ENCODE results near the gene DSTYK.
A peak's percentile ranks its signal among the peaks of the same experiment; 100 is the strongest.

Gene DSTYK

GRCh38 chr1:205232945-205233397, 21.5 kb upstream of the DSTYK start:
- ATAC-seq (replicated peaks), result peak in 1 of 2 donors; percentile 10
- H3K27me3 Mint-ChIP-seq, result no peaks in the 10 kb centered on the region
- no peaks in the 10 kb centered on the region for H3K36me3 Mint-ChIP-seq
- H3K9me3 Mint-ChIP-seq, result no peaks in the 10 kb centered on the region
- H3K27ac Mint-ChIP-seq, result peak overlapping the region; percentile 62
- peak overlapping the region in 1 of 2 donors; percentile 33 for H3K4me3 Mint-ChIP-seq
- peaks cover 53 to 60% of the 10 kb centered on the region in 2 donors for H3K4me1 Mint-ChIP-seq
- no peak for DNase-seq

GRCh38 chr1:205232127-205232820, 20.8 kb upstream of the DSTYK start:
- Mint-ChIP-seq H3K36me3 (no peaks in the 10 kb centered on the region), H3K27ac (no peak overlapping the region), H3K27me3 (peaks cover 0 to 2% of the 10 kb centered on the region in 2 donors), H3K4me3 (no peak overlapping the region), H3K9me3 (no peaks in the 10 kb centered on the region), H3K4me1 (peaks cover 48 to 56% of the 10 kb centered on the region in 2 donors)
- DNase-seq (no peak), ATAC-seq (replicated peaks) (no peak)

GRCh38 chr1:205230982-205231381, 19.5 kb upstream of the DSTYK start:
- H3K4me3 Mint-ChIP-seq, result no peak overlapping the region
- DNase-seq, result no peak
- no peaks in the 10 kb centered on the region for H3K36me3 Mint-ChIP-seq
- no peak overlapping the region for H3K27ac Mint-ChIP-seq
- no peaks in the 10 kb centered on the region for H3K9me3 Mint-ChIP-seq
- peaks cover 42 to 49% of the 10 kb centered on the region in 2 donors for H3K4me1 Mint-ChIP-seq
- peaks cover 11 to 15% of the 10 kb centered on the region in 2 donors for H3K27me3 Mint-ChIP-seq
- ATAC-seq (replicated peaks), result no peak

- Mint-ChIP-seq H3K4me1 (peaks cover 39 to 49% of the 10 kb centered on the region in 2 donors), H3K9me3 (no peaks in the 10 kb centered on the region), H3K27me3 (peaks cover 12 to 19% of the 10 kb centered on the region in 2 donors), H3K36me3 (no peaks in the 10 kb centered on the region), H3K4me3 (peak overlapping the region; percentile 82 to 96), H3K27ac (peak overlapping the region; percentile 47)
- DNase-seq, result no peak
- ATAC-seq (replicated peaks), result no peak
Measured at GRCh38 chr1:205229916-205230700, 18.6 kb upstream of the DSTYK start.

- H3K27ac Mint-ChIP-seq, result no peak overlapping the region
- DNase-seq, result peak; percentile 41
- no peaks in the 10 kb centered on the region for H3K9me3 Mint-ChIP-seq
- ATAC-seq (replicated peaks), result peak; percentile 61 to 66
- peaks cover 37 to 49% of the 10 kb centered on the region in 2 donors for H3K4me1 Mint-ChIP-seq
- H3K4me3 Mint-ChIP-seq, result peak overlapping the region; percentile 82 to 96
- H3K36me3 Mint-ChIP-seq, result no peaks in the 10 kb centered on the region
- peaks cover 12 to 19% of the 10 kb centered on the region in 2 donors for H3K27me3 Mint-ChIP-seq
Measured at GRCh38 chr1:205229399-205229871, 17.9 kb upstream of the DSTYK start.

GRCh38 chr1:205228093-205228521, 16.6 kb upstream of the DSTYK start:
- Mint-ChIP-seq H3K4me3 (peak overlapping the region; percentile 82 to 96), H3K4me1 (peaks cover 28 to 37% of the 10 kb centered on the region in 2 donors), H3K27me3 (peaks cover 12 to 19% of the 10 kb centered on the region in 2 donors), H3K9me3 (no peaks in the 10 kb centered on the region), H3K36me3 (no peaks in the 10 kb centered on the region), H3K27ac (peak overlapping the region; percentile 62)
- DNase-seq (no peak), ATAC-seq (replicated peaks) (peak; percentile 31 to 32)

GRCh38 chr1:205227584-205228013, 16.1 kb upstream of the DSTYK start, which contains the start of gene TMCC2:
Gene TMCC2, plus strand, starts transcription at chr1:205227946. Its CDS starts 619 bp downstream, at chr1:205228565.
- H3K27ac Mint-ChIP-seq, result peak within 1 kb of the TSS; percentile 62
- peak within 1 kb of the TSS; percentile 88 to 96 for H3K4me3 Mint-ChIP-seq

GRCh38 chr1:205226868-205227583, 15.5 kb upstream of the DSTYK start:
- Mint-ChIP-seq H3K27me3 (peaks cover 12 to 19% of the 10 kb centered on the region in 2 donors), H3K27ac (peak overlapping the region; percentile 27), H3K4me1 (peaks cover 22 to 33% of the 10 kb centered on the region in 2 donors), H3K4me3 (peak overlapping the region; percentile 83 to 88), H3K36me3 (no peaks in the 10 kb centered on the region), H3K9me3 (no peaks in the 10 kb centered on the region)
- ATAC-seq (replicated peaks) (no peak), DNase-seq (no peak)

More at GRCh38 chr1:205227584-205228013, 16.1 kb upstream of the DSTYK start, which contains the start of gene TMCC2:
- peak; percentile 75 for DNase-seq
- no peaks in the 10 kb centered on the region for H3K36me3 Mint-ChIP-seq
- H3K9me3 Mint-ChIP-seq, result no peaks in the 10 kb centered on the region
- peaks cover 24 to 33% of the 10 kb centered on the region in 2 donors for H3K4me1 Mint-ChIP-seq
- ATAC-seq (replicated peaks), result peak; percentile 86 to 92
- peaks cover 12 to 19% of the 10 kb centered on the region in 2 donors for H3K27me3 Mint-ChIP-seq

GRCh38 chr1:205225901-205226765, 14.6 kb upstream of the DSTYK start:
- ATAC-seq (replicated peaks) (no peak), DNase-seq (no peak)
- Mint-ChIP-seq H3K4me3 (no peak overlapping the region), H3K4me1 (peaks cover 22 to 33% of the 10 kb centered on the region in 2 donors), H3K9me3 (no peaks in the 10 kb centered on the region), H3K36me3 (no peaks in the 10 kb centered on the region), H3K27ac (no peak overlapping the region), H3K27me3 (peaks cover 12 to 19% of the 10 kb centered on the region in 2 donors)

GRCh38 chr1:205224736-205225135, 13.2 kb upstream of the DSTYK start:
- Mint-ChIP-seq H3K9me3 (no peaks in the 10 kb centered on the region), H3K27me3 (peaks cover 12 to 19% of the 10 kb centered on the region in 2 donors), H3K4me1 (peaks cover 12 to 24% of the 10 kb centered on the region in 2 donors), H3K4me3 (no peak overlapping the region), H3K36me3 (no peaks in the 10 kb centered on the region), H3K27ac (no peak overlapping the region)
- DNase-seq, result no peak
- no peak for ATAC-seq (replicated peaks)

- no peak overlapping the region for H3K27ac Mint-ChIP-seq
- H3K4me1 Mint-ChIP-seq, result no peaks in the 10 kb centered on the region
- DNase-seq (no peak), ATAC-seq (replicated peaks) (no peak)
- H3K9me3 Mint-ChIP-seq, result no peaks in the 10 kb centered on the region
- peaks cover 4 to 10% of the 10 kb centered on the region in 2 donors for H3K27me3 Mint-ChIP-seq
- H3K4me3 Mint-ChIP-seq, result no peak overlapping the region
- H3K36me3 Mint-ChIP-seq, result no peaks in the 10 kb centered on the region
Measured at GRCh38 chr1:205220421-205220820, 8.9 kb upstream of the DSTYK start.

- Mint-ChIP-seq H3K36me3 (no peaks in the 10 kb centered on the region), H3K27ac (no peak overlapping the region), H3K4me3 (no peak overlapping the region), H3K27me3 (peaks cover 4 to 10% of the 10 kb centered on the region in 2 donors), H3K9me3 (no peaks in the 10 kb centered on the region), H3K4me1 (peaks cover 0 to 5% of the 10 kb centered on the region in 2 donors)
- DNase-seq (no peak), ATAC-seq (replicated peaks) (no peak)
Measured at GRCh38 chr1:205217418-205217817, 5.9 kb upstream of the DSTYK start.

GRCh38 chr1:205216588-205216987, 5.1 kb upstream of the DSTYK start:
- Mint-ChIP-seq H3K27ac (no peak overlapping the region), H3K27me3 (peaks cover 4 to 10% of the 10 kb centered on the region in 2 donors), H3K36me3 (no peaks in the 10 kb centered on the region), H3K4me1 (peaks cover 0 to 12% of the 10 kb centered on the region in 2 donors), H3K4me3 (no peak overlapping the region), H3K9me3 (no peaks in the 10 kb centered on the region)
- ATAC-seq (replicated peaks), result no peak
- DNase-seq, result no peak
